Measurements from ENCODE around the gene UBE2D1. TPM values are rescaled to one million over a fixed set of nuclear protein-coding genes. Genes with fewer than 3 reads are reported as not detected.

UBE2D1 gene
- total and polyA plus RNA-seq, 2 of the 4 experiments (the other 2 are of a cell fraction): 9.1 to 9.7 TPM

DNA sequence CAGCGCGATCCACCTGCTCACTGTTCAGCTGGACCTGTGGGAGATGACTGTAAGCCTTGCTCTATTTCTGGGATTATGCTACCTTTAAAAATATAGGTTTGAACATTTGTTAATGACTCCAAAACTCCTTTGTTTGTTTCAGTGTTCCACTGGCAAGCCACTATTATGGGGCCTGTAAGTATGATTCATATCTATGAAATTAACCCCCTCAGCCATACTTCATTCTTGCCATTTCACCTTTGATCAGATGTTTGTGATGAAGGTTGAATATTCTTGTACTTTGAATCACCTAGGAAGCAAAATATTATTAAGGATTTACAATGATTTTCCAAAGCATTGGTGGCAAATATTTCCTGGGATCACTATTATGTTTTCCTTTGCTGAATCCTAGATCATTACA lies 26.5 kb downstream of the UBE2D1 start:
- Histone ChIP-seq H3K23ac (ENCODE audit: low read depth, low read length) (no peak overlapping the region), H3K4ac (ENCODE audit: low read depth, low read length) (no peak overlapping the region), H3K14ac (replicated peaks; ENCODE audit: low read depth, low read length) (no peak overlapping the region), H3K9ac (ENCODE audit: low read depth, low read length) (no peak overlapping the region), H3K27ac (ENCODE audit: insufficient read depth, low read length) (no peak overlapping the region), H3K36me3 (ENCODE audit: control insufficient read depth, insufficient read depth, low read length) (no peaks in the 10 kb centered on the region), H2AK5ac (ENCODE audit: low read depth, low read length) (no peak overlapping the region), H3K79me1 (ENCODE audit: low read depth in 1 of 2, low read length in 2 of 2) (peaks cover 4 to 17% of the 10 kb centered on the region in 2 experiments; a peak in 3 of 4 replicates), H3K27me3 (ENCODE audit: control insufficient read depth, insufficient read depth, low read length) (no peaks in the 10 kb centered on the region), H3K4me1 (ENCODE audit: control insufficient read depth, insufficient read depth, low read length) (0 out of 2 replicates have a peak, but pooled peaks cover 1% of the 10 kb centered on the region), H2BK120ac (ENCODE audit: low read depth, low read length) (no peak overlapping the region), H4K20me1 (ENCODE audit: insufficient read depth, low read length) (peaks cover 4% of the 10 kb centered on the region; the same call in 1 of the 2 replicates), H2AFZ (replicated peaks; ENCODE audit: low read length, poor library complexity) (no peak overlapping the region), H3K18ac (ENCODE audit: low read depth, low read length) (no peak overlapping the region), H4K91ac (ENCODE audit: insufficient read depth, low read depth, low read length) (no peak overlapping the region), H4K8ac (ENCODE audit: low read depth in 2 of 2, low read length in 2 of 2) (no peak overlapping the region), H4K5ac (ENCODE audit: low read depth, low read length) (no peak overlapping the region), H3K9me1 (ENCODE audit: insufficient read depth, low read length) (peaks cover 2% of the 10 kb centered on the region), H3K4me3 (ENCODE audit: insufficient read depth, low read depth, low read length) (no peak overlapping the region), H2AK9ac (replicated peaks; ENCODE audit: low read depth, low read length, poor library complexity) (no peak overlapping the region), H2BK20ac (ENCODE audit: low read depth, low read length) (no peak overlapping the region), H2BK15ac (ENCODE audit: low read depth, low read length) (no peak overlapping the region), H3K9me3 (ENCODE audit: control insufficient read depth, insufficient read depth, low read length) (no peaks in the 10 kb centered on the region), H3K4me2 (ENCODE audit: low read depth, low read length) (no peak overlapping the region), H3K56ac (ENCODE audit: extremely low read depth, insufficient read depth, low read length) (no peak overlapping the region), H2BK5ac (ENCODE audit: low read depth, low read length, poor library complexity, severe bottlenecking) (no peak overlapping the region)
- no TSS peak for BruUV-seq (replicated peaks)
- ATAC-seq (ENCODE audit: low read depth) (no peak), DNase-seq (no peak)
- intact Hi-C loops (cut with micrococcal nuclease) (no loop called here), in situ Hi-C loops (cut with MboI; ENCODE audit: low sequenced_read_pairs) (no loop called here), dilution Hi-C loops (cut with HindIII; ENCODE audit: low sequenced_read_pairs, unreplicated experiment) (no loop called here)
- no peak for TF ChIP-seq MXI1 (IDR thresholded peaks at IDR 0.05; ENCODE audit: borderline replicate concordance, low read depth, low read length)
- TF ChIP-seq SMC3 (IDR thresholded peaks at IDR 0.05; ENCODE audit: low read depth, low read length): no peak
- TF ChIP-seq NFE2L2 (IDR thresholded peaks at IDR 0.05; ENCODE audit: low read depth, low read length): no peak
- no CpG with 5 or more reads among the region's 2 CpGs for WGBS, 2 experiments (ENCODE audit: extremely low coverage in 2 of 2, insufficient read length in 1 of 2)
- POLR2A ChIA-PET (ENCODE audit: unreplicated experiment): no interaction called here
- CTCF ChIA-PET: no interaction called here
